Right lobe of liver (tissue), 6 donors: ENCODE results near the gene PCDHGB7. TPM values are rescaled to one million over a fixed set of nuclear protein-coding genes. Genes with fewer than 3 reads are reported as not detected.
A peak's percentile ranks its signal among the peaks of the same experiment; 100 is the strongest.

Source experiments
- ATAC-seq, 4 donors: fragments of 200-7000 bp; cut with Tn5 transposase; one replicate each; pipeline ENCODE4 v1.9.1; 2020; ENCODE audit warnings: mild to moderate bottlenecking in 4 of 4, moderate library complexity in 4 of 4
- DNase-seq, 3 donors: peaks; one replicate each; pipeline ENCODE4 v3.0.0-alpha.2; 2020
- H3K27ac ChIP-seq, 3 donors: fragments of 200-600 bp; one replicate each; pipeline ENCODE4 v1.8.0; 2022
- H3K27me3 ChIP-seq, 2 donors: fragments of 200-600 bp; one replicate each; pipeline ENCODE4 v1.8.0; 2022
- H3K36me3 ChIP-seq, 4 donors: fragments of 200-600 bp; sonication (generic) in 1 of 4; one replicate each; pipeline versions ENCODE4 v1.5.1 to v1.8.0; 2017 to 2022; ENCODE audit warnings: control low read depth in 1 of 4
- H3K4me1 ChIP-seq, 4 donors: fragments of 200-600 bp; sonication (generic) in 1 of 4; one replicate each; pipeline versions ENCODE4 v1.5.1 to v1.8.0; 2017 to 2022; ENCODE audit warnings: control low read depth in 1 of 4
- H3K4me3 ChIP-seq, 3 donors: fragments of 200-600 bp; one replicate each; pipeline ENCODE4 v1.8.0; 2022
- H3K9me3 ChIP-seq, 4 donors: fragments of 200-600 bp; sonication (generic) in 1 of 4; one replicate each; pipeline versions ENCODE4 v1.5.1 to v1.8.0; 2017 to 2022; ENCODE audit warnings: control low read depth in 1 of 4
- CTCF ChIP-seq, 4 donors: fragments of 200-600 bp in 3 of 4; fragments of 450-650 bp in 1 of 4; IDR thresholded peaks; one replicate each; pipeline versions ENCODE4 v1.5.1 to v1.8.0; 2016 to 2022; ENCODE audit warnings: antibody characterized with exemption in 4 of 4, mild to moderate bottlenecking in 2 of 4
- POLR2A ChIP-seq: fragments of 450-650 bp; IDR thresholded peaks from one replicate; pipeline ENCODE4 v1.6.1; 2017; ENCODE audit warnings: antibody characterized with exemption, mild to moderate bottlenecking
- WGBS: methylation state at CpG from one replicate; pipeline ENCODE4 v1.1.6; 2018; ENCODE audit warnings: low coverage, low lambda C conversion rate; ENCODE audit not compliant: insufficient coverage; ENCODE audit errors: missing lambda C conversion rate; 5-methylcytosine and 5-hydroxymethylcytosine counted together
- intact Hi-C, 2 donors: fragments of 100-400 bp; cut with DNase I; formaldehyde crosslinking; loops; one replicate each; pipeline versions ENCODE4 v1.11.2 to v1.14.1; 2022
- total RNA-seq, 6 experiments: library from RNA; depleted of rRNA in 2 of 6; stranded (reverse); fragments of >200 nt in 2 of 6; fragmentation: NEBNext Ultra II Directional in 3 of 6; extraction: Animal tissue kit (Norgen Biotek cat#: 25700) in 3 of 6; gene quantifications; one replicate each; pipeline versions ENCODE4 v1.1.0 to v1.2.4, GENCODE V29; 2016 to 2023
- donor health status: DM: no; HTN: yes; CAD: no.
- donor health status: DM: no; HTN: no; CAD: no.
- donor health status: DM: no; HTN: no; CAD: no.
- donor health status: DM: no; HTN: yes; CAD: no.
- donor health status: DM: no; HTN: yes; CAD: no.

PCDHGB7 gene
- total RNA-seq, 6 experiments from 2014 or later, result 1.2 to 3.7 (median 2.7) TPM

GRCh38 chr5:141420855-141421488 lies 3.5 kb downstream of the PCDHGB7 start, which contains the start of gene PCDHGA11:
TSS of gene PCDHGA11 (plus strand) at chr5:141421051. CDS start at chr5:141421228, 177 bp downstream.
- TF ChIP-seq CTCF (IDR thresholded peaks at IDR 0.05) (peak; percentile 17 to 38 (median 26)), POLR2A (no peak)
- DNase-seq (peak in 1 of 3 donors; percentile 44), ATAC-seq (peak in 3 of 4 donors; percentile 34 to 72 (median 63))
- intact Hi-C loops, result no loop called here
- H3K27ac ChIP-seq, result no peak within 1 kb of the TSS
- H3K4me3 ChIP-seq, result peak within 1 kb of the TSS in 1 of 3 donors; percentile 13
- 18% methylated on average over 21 of the region's 42 CpGs for WGBS
- no peaks in the 10 kb centered on the region for H3K36me3 ChIP-seq
- H3K4me1 ChIP-seq, result no peaks in the 10 kb centered on the region
- peaks cover 0 to 41% (median 19%) of the 10 kb centered on the region in 4 donors for H3K9me3 ChIP-seq
- no peaks in the 10 kb centered on the region for H3K27me3 ChIP-seq

- intact Hi-C loops, result no loop called here
- Histone ChIP-seq H3K4me3 (peak overlapping the region in 1 of 3 donors; percentile 13), H3K4me1 (no peaks in the 10 kb centered on the region), H3K9me3 (peaks cover 0 to 37% (median 19%) of the 10 kb centered on the region in 4 donors), H3K27me3 (no peaks in the 10 kb centered on the region), H3K27ac (no peak overlapping the region), H3K36me3 (no peaks in the 10 kb centered on the region)
- no peak for ATAC-seq
- TF ChIP-seq CTCF (IDR thresholded peaks at IDR 0.05) (no peak), POLR2A (no peak)
- WGBS, result 22% methylated on average over 13 of the region's 13 CpGs
- no peak for DNase-seq
Measured at GRCh38 chr5:141421489-141421855, 4.0 kb downstream of the PCDHGB7 start.

- WGBS, result 60% methylated on average over 1 of the region's 42 CpGs
- Histone ChIP-seq H3K36me3 (no peaks in the 10 kb centered on the region), H3K4me3 (no peak overlapping the region), H3K4me1 (no peaks in the 10 kb centered on the region), H3K9me3 (peaks cover 0 to 39% (median 22%) of the 10 kb centered on the region in 4 donors), H3K27ac (no peak overlapping the region), H3K27me3 (no peaks in the 10 kb centered on the region)
- ATAC-seq (no peak), DNase-seq (no peak)
- TF ChIP-seq POLR2A, result no peak
- no peak for TF ChIP-seq CTCF (IDR thresholded peaks at IDR 0.05)
- intact Hi-C loops, result no loop called here
Measured at GRCh38 chr5:141422742-141423291, 5.3 kb downstream of the PCDHGB7 start.

GRCh38 chr5:141427783-141428426 lies 10.4 kb downstream of the PCDHGB7 start:
- no peaks in the 10 kb centered on the region for H3K36me3 ChIP-seq
- no peak overlapping the region for H3K27ac ChIP-seq
- H3K4me1 ChIP-seq, result no peaks in the 10 kb centered on the region
- peaks cover 0 to 20% (median 7%) of the 10 kb centered on the region in 4 donors for H3K9me3 ChIP-seq
- WGBS, result 52% methylated on average over 6 of the region's 53 CpGs
- no peak overlapping the region for H3K4me3 ChIP-seq
- intact Hi-C loops, result no loop called here
- no peak for DNase-seq
- ATAC-seq, result no peak
- TF ChIP-seq POLR2A (no peak), CTCF (IDR thresholded peaks at IDR 0.05) (no peak)
- no peaks in the 10 kb centered on the region for H3K27me3 ChIP-seq
